Natural killer cell (primary cell): Measurements from ENCODE around the gene L3MBTL4. TPM values are rescaled to one million over a fixed set of nuclear protein-coding genes. Genes with fewer than 3 reads are reported as not detected.

ENCODE experiments used
- ATAC-seq, 3 donors: fragments of 150-1000 bp in 2 of 3; fragments of 200-7000 bp in 1 of 3; cut with Tn5 transposase; 1 replicate in 1 of 3; 2 replicates in 2 of 3; pipeline ENCODE4 v1.10.0; 2021; ENCODE audit warnings: mild to moderate bottlenecking in 2 of 3, moderate library complexity in 2 of 3
- DNase-seq, 2 donors: peaks; one replicate each; pipeline versions ENCODE4 v3.0.0 to v3.0.0-alpha.2; 2013 to 2021; ENCODE audit warnings: mixed read lengths in 1 of 2
- H3K27ac ChIP-seq: one replicate; pipeline ENCODE4 v1.5.1; 2013; ENCODE audit warnings: mild to moderate bottlenecking, low read length
- H3K27me3 ChIP-seq: one replicate; pipeline ENCODE4 v1.6.1; 2013; ENCODE audit warnings: low read length; ENCODE audit not compliant: control insufficient read depth, insufficient read depth
- H3K36me3 ChIP-seq: one replicate; pipeline ENCODE4 v1.6.1; 2013; ENCODE audit warnings: low read length; ENCODE audit not compliant: control insufficient read depth, insufficient read depth
- H3K4me1 ChIP-seq: one replicate; pipeline ENCODE4 v1.6.1; 2013; ENCODE audit warnings: low read length; ENCODE audit not compliant: control insufficient read depth, insufficient read depth
- H3K4me3 ChIP-seq: one replicate; pipeline ENCODE4 v1.5.1; 2013; ENCODE audit warnings: low read length
- H3K9me3 ChIP-seq: one replicate; pipeline ENCODE4 v1.6.1; 2013; ENCODE audit warnings: low read length; ENCODE audit not compliant: control insufficient read depth, insufficient read depth
- H3K27ac Mint-ChIP-seq, 2 donors: one replicate each; pipeline ENCODE4 v1.8.0; 2022; ENCODE audit warnings: mild to moderate bottlenecking in 2 of 2, mixed read lengths in 2 of 2, moderate library complexity in 1 of 2
- H3K27me3 Mint-ChIP-seq, 2 donors: one replicate each; pipeline ENCODE4 v1.8.0; 2022; ENCODE audit warnings: low read depth in 2 of 2, mixed read lengths in 2 of 2
- H3K36me3 Mint-ChIP-seq: one replicate; pipeline ENCODE4 v1.8.0; 2022; ENCODE audit warnings: mixed read lengths
- H3K4me1 Mint-ChIP-seq, 2 donors: one replicate each; pipeline ENCODE4 v1.8.0; 2022; ENCODE audit warnings: mixed read lengths in 2 of 2
- H3K4me3 Mint-ChIP-seq: one replicate; pipeline ENCODE4 v1.8.0; 2022; ENCODE audit warnings: mild to moderate bottlenecking, moderate library complexity, mixed read lengths
- H3K9me3 Mint-ChIP-seq, 2 donors: one replicate each; pipeline ENCODE4 v1.8.0; 2022; ENCODE audit warnings: mixed read lengths in 2 of 2
- CTCF ChIP-seq: fragments of 200-600 bp; IDR thresholded peaks from one replicate; pipeline ENCODE4 v1.8.0; 2022; ENCODE audit warnings: antibody characterized with exemption
- WGBS: methylation state at CpG from one replicate; pipeline ENCODE4 v1.1.7; 2013; ENCODE audit warnings: missing lambda C conversion rate; ENCODE audit not compliant: insufficient coverage; 5-methylcytosine and 5-hydroxymethylcytosine counted together
- intact Hi-C: fragments of 100-400 bp; cut with micrococcal nuclease; formaldehyde crosslinking; loops from one replicate; pipeline ENCODE4 v1.14.2; 2022
- total RNA-seq, 4 donors: library from RNA; stranded (reverse); fragments of 120-200 nt in 1 of 4; gene quantifications; one replicate each; pipeline versions ENCODE4 v1.2.3 to v1.2.4, GENCODE V29; 2013 to 2022

L3MBTL4 gene
- total RNA-seq, 3 donors from 2014 or later (not counting 1 experiment from before 2014, with no cell fraction given), result 27.9 to 34.2 (median 30.0) TPM

DNA sequence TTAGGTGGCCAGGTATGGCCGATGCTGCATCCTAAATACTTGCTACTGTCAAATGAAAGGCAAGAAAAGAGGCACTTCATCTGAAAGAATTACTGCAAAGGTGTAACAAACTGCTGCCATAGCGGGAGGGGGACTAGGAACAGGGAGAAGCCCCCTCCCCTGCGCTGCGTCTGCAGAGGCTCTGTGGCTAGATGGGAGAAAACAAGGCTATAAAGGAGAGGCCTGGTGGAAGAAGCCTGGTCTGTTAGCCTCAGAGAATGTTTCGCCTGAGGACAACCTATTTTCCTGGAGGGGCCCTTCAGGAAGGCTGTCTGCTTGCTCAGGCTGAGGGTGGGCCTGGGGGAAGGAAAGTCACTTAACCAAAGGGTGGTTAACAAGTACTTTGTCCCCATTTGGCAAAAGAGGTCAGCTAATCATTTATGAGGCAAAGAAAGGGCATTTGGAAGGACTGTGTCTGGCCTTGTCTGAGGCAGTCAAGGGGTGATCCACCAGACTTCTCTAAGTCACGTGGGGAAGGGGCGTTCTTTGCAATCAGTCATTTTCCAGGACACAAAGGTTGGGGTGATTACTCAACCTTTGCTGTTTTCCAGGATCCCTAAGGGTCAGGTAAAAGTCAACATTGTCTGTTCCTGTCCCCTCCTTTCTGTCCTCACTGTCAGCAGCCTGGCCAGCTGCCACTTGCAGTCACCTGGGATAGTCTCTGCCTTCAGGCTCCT is 416.4 kb downstream of the L3MBTL4 start:
- Histone ChIP-seq H3K4me1 (no peaks in the 10 kb centered on the region), H3K36me3 (no peaks in the 10 kb centered on the region), H3K27me3 (no peaks in the 10 kb centered on the region), H3K27ac (no peak overlapping the region), H3K4me3 (no peak overlapping the region), H3K9me3 (no peaks in the 10 kb centered on the region)
- H3K27me3 Mint-ChIP-seq, result no peaks in the 10 kb centered on the region
- 80% methylated on average over 7 of the region's 7 CpGs for WGBS
- peaks cover 9 to 15% of the 10 kb centered on the region in 2 donors for H3K9me3 Mint-ChIP-seq
- H3K4me3 Mint-ChIP-seq, result no peak overlapping the region
- no peak overlapping the region for H3K27ac Mint-ChIP-seq
- no peak for DNase-seq
- TF ChIP-seq CTCF, result no peak
- H3K36me3 Mint-ChIP-seq, result peaks cover 9% of the 10 kb centered on the region
- intact Hi-C loops, result no loop called here
- peaks cover 0 to 18% of the 10 kb centered on the region in 2 donors for H3K4me1 Mint-ChIP-seq
- ATAC-seq, result no peak

DNA sequence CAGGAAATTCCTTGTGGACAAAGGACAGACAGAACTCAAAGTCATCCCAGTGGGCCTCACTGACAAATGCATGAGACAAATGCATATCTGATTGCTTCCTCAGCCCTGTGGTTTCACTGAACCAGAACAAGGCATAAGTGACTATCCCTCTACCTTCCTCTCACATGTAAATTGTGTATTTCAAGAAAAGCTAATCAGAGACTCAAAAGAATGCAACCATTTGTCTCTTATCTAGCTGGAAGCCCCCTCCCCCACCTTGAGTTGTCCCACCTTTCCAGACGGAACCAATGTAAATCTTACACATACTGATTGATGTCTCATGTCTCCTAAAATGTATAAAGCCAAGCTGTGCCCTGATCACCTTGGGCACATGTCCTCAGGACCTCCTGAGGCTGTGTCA is 417.4 kb downstream of the L3MBTL4 start:
- Histone ChIP-seq H3K9me3 (no peaks in the 10 kb centered on the region), H3K4me1 (no peaks in the 10 kb centered on the region), H3K27me3 (no peaks in the 10 kb centered on the region), H3K4me3 (no peak overlapping the region), H3K36me3 (no peaks in the 10 kb centered on the region), H3K27ac (no peak overlapping the region)
- peaks cover 6 to 18% of the 10 kb centered on the region in 2 donors for H3K4me1 Mint-ChIP-seq
- no peak for TF ChIP-seq CTCF
- H3K27ac Mint-ChIP-seq, result no peak overlapping the region
- WGBS, result 93% methylated on average over 1 of the region's 1 CpG
- peaks cover 9% of the 10 kb centered on the region for H3K36me3 Mint-ChIP-seq
- H3K9me3 Mint-ChIP-seq, result peaks cover 6 to 12% of the 10 kb centered on the region in 2 donors
- intact Hi-C loops, result no loop called here
- ATAC-seq (no peak), DNase-seq (no peak)
- H3K4me3 Mint-ChIP-seq, result no peak overlapping the region
- H3K27me3 Mint-ChIP-seq, result no peaks in the 10 kb centered on the region

DNA sequence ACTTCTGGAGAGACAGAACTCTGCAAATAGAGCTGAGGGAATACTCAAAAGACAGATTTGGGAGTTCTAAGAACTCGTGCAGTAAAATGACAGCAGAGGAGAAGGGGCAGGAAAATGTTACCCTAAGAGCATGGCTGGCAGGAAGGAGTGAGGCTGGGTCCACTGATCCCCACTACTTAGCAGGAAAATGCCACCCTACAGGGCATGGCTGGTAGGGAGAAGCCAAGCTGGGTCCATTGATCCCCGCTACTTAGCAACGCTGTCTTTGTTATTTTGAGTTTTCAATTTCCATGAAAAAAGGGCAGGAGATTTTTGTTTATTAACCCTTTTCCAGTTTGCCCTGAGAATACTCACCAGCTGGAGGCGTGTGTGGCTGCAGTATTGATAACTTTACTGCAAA is 419.1 kb downstream of the L3MBTL4 start:
- Histone ChIP-seq H3K9me3 (no peaks in the 10 kb centered on the region), H3K4me1 (no peaks in the 10 kb centered on the region), H3K36me3 (no peaks in the 10 kb centered on the region), H3K4me3 (no peak overlapping the region), H3K27me3 (no peaks in the 10 kb centered on the region), H3K27ac (no peak overlapping the region)
- Mint-ChIP-seq H3K9me3 (peaks cover 5 to 10% of the 10 kb centered on the region in 2 donors), H3K27me3 (no peaks in the 10 kb centered on the region), H3K36me3 (peaks cover 9% of the 10 kb centered on the region), H3K27ac (no peak overlapping the region), H3K4me3 (no peak overlapping the region), H3K4me1 (peaks cover 6 to 18% of the 10 kb centered on the region in 2 donors)
- DNase-seq (no peak), ATAC-seq (no peak)
- TF ChIP-seq CTCF, result no peak
- WGBS, result 80% methylated on average over 3 of the region's 4 CpGs
- intact Hi-C loops, result no loop called here

- no peaks in the 10 kb centered on the region for H3K36me3 ChIP-seq
- TF ChIP-seq CTCF, result no peak
- H3K9me3 Mint-ChIP-seq, result no peaks in the 10 kb centered on the region
- no peaks in the 10 kb centered on the region for H3K9me3 ChIP-seq
- DNase-seq, result no peak
- no peaks in the 10 kb centered on the region for H3K4me1 ChIP-seq
- H3K27ac Mint-ChIP-seq, result no peak overlapping the region
- H3K27ac ChIP-seq, result no peak overlapping the region
- no peaks in the 10 kb centered on the region for H3K27me3 ChIP-seq
- no peak for ATAC-seq
- H3K4me1 Mint-ChIP-seq, result peaks cover 6 to 14% of the 10 kb centered on the region in 2 donors
- intact Hi-C loops, result no loop called here
- no peak overlapping the region for H3K4me3 ChIP-seq
- WGBS, result 96% methylated on average over 9 of the region's 9 CpGs
- H3K27me3 Mint-ChIP-seq, result no peaks in the 10 kb centered on the region
- H3K36me3 Mint-ChIP-seq, result no peaks in the 10 kb centered on the region
- H3K4me3 Mint-ChIP-seq, result no peak overlapping the region
These were observed 420.8 kb downstream of the L3MBTL4 start for GRCh38 chr18:5993938-5994337.
